SKM-1 (cell line): ENCODE data around the gene ZNF20.
"Not testable (repeated sequence)": the region's sequence is repeated elsewhere in the genome, so short reads cannot be mapped to it uniquely, and the experiment has no call there.

Experiments
- DNase-seq: peaks from one replicate; lab custom pipeline; 2025; ENCODE audit not compliant: unreplicated experiment; lab: John Stamatoyannopoulos, UW

ZNF20 gene

DNA sequence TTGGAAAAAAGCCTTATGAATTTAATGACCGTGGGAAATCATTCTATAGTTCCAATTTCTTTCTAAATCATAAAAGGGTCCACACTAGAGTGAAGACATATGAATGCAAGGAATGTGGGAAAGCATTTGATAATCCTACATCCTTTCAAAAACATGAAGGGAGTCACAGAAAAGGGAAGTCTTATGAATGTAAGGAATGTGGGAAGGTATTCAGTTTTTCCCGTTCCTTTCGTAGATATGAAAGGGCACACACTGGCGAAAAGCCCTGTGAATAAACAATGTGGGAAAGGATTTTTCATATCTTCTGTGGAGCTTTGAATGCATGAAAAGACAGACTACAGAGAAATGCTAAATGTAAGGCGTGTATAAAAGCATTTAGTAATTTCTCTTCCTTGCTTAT lies 27.0 kb downstream of the ZNF20 start:
- no peak for DNase-seq

DNA sequence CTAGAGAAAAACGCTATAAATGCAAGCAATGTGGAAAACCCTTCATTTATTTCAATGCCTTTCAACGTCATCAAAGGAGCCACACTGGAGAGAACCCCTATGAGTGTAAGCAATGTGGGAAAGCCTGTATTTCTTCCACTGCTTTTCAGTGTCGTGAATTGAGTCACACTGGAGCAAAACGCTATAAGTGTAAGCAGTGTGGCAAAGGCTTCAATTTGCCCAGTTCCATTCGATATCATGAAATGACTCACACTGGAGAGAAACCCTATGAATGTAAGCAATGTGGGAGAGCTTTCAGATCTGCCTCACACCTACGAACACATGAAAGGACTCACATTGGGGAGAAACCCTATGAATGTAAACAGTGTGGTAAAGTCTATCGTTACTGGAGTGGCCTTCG lies 27.4 kb downstream of the ZNF20 start:
- no peak for DNase-seq

DNA sequence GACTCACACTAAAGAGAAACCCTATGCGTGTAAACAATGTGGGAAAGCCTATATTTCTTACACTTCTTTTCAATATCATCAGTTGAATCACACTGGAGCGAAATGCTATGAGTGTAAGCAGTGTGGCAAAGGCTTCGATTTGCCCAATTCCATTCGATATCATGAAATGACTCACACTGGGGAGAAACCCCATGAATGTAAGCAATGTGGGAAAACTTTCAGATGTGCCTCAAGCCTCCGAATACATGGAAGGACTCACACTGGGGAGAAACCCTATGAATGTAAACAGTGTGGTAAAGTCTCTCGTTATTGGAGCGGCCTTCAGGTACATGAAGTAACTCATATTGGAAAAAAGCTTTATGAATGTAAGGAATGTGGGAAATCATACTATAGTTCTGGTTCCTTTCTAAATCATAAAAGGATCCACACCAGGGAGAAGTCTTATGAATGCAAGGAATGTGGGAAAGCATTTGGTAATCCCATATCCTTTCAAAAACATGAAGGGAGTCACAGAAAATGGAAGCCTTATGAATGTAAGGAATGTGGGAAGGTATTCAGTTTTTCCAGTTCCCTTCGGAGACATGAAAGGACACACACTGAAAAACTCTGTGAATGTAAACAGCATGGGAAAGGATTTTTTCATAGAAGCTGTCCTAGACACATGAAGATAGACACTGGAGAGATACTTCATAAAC lies 28.1 kb downstream of the ZNF20 start:
- DNase-seq, result no peak

DNA sequence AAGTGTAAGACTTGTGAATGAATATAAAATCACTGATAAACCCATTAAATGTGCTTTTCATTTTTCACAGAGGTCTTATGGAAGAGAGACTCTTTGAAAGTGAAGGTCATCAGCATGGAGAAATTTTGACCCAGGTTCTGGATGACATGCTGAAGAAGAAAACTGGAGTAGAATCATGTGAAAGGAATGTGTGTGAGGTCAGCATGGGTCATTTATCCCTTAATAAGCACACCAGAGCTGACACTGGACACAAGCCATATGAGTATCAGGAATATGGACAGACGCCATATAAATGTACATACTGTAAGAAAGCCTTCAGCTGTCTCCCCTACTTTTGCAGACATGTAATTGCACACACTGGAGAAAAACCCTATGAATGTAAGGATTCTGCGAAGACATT lies 29.0 kb downstream of the ZNF20 start:
- no peak for DNase-seq

DNA sequence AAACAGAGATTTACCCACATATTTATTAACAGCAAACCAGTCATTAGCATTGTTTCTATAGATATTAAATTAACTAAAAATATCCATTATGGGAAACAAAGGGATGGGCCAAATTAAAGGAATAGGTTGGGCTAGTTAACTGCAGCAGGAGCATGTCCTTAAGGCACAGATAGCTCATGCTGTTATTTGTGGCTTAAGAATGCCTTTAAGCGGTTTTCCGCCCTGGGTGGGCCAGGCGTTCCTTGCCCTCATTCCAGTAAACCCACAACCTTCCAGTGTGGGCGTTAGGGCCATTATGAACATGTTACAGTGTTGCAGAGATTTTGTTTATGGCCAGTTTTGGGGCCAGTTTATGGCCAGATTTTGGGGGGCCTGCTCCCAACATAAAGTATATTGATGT lies 36.2 kb downstream of the ZNF20 start:
- DNase-seq, result not testable (repeated sequence)

DNA sequence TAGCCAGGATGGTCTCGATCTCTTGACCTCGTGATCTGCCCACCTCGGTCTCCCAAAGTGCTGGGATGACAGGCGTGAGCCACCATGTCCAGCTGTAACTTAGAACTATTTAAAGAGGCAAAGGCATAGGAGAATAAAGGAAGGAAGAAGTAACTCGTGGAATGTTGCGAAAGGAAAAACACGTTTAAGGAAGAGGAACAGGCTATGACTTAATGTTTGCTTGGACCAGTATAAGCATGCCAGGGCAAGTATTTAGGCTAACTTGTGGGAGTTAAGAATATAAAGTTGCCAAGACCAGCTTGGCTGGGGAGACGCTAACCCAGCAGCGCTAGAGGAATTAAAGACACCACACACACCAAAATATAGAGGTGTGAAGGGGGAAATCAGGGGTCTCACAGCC lies 42.1 kb downstream of the ZNF20 start:
- peak; percentile 46 for DNase-seq

DNA sequence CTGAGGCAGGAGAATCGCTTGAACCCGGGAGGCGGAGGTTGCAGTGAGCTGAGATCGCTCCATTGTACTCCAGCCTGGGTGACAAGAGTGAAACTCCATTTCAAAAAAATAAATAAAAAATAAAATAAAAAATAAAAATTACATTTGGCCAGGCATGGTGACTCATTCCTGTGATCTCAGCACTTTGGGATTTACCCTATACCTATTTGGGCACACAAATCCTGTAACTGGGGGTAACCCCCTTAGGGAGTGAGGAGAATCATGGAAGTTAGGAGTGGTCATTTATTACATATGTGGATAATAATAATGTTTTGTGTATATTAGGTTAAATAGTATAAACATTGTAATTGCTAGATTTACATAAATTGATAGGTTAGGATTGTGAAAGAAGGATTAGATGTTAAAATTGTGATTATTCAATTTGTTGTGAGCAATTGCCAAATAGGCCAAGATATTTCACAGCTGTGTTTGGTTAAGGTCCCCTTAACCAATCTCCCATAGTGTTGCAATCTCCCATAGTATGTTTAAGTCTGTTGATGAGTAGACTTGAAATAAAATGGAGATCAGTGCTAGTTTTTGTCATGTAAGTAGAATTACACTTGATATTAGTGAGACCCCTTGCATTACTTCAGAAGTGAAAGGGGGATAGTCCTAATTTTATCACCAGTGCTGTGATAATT lies 44.9 kb downstream of the ZNF20 start:
- no peak for DNase-seq

DNA sequence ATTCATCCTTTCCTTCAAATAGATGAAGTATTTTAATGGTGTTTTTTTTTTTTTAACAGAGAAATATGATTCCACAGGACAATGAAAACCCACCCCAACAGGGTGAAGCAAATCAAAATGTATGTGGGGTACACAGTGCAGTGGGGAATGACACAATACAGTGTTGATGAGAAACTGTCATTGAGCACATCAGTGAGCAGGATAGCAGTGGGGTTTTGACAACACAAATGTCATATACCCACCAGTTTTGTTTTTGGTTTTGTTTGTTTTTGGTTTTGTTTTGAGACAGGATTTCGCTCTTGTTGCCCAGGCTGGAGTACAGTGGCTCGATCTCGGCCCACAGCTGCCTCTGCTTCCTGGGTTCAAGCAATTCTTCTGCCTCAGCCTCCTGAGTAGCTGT lies 46.4 kb downstream of the ZNF20 start:
- no peak for DNase-seq

DNA sequence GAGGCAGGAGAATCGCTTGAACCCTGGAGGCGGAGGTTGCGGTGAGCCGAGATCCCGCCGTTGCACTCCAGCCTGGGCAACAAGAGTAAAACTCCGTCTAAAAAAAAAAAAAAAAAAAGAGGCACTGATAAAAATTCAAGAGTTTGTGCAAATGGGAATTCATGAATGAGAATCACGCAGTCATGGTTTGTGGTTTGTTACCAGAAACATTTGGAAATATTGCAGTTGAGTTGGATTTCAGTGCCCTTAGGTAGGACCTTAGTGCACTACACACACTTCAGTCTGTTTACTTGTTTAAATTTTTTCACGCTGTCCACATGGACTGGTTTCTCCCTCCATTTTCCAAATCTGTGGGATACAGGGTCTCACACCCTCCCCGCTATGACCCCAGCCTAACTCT lies 47.2 kb downstream of the ZNF20 start:
- no peak for DNase-seq

DNA sequence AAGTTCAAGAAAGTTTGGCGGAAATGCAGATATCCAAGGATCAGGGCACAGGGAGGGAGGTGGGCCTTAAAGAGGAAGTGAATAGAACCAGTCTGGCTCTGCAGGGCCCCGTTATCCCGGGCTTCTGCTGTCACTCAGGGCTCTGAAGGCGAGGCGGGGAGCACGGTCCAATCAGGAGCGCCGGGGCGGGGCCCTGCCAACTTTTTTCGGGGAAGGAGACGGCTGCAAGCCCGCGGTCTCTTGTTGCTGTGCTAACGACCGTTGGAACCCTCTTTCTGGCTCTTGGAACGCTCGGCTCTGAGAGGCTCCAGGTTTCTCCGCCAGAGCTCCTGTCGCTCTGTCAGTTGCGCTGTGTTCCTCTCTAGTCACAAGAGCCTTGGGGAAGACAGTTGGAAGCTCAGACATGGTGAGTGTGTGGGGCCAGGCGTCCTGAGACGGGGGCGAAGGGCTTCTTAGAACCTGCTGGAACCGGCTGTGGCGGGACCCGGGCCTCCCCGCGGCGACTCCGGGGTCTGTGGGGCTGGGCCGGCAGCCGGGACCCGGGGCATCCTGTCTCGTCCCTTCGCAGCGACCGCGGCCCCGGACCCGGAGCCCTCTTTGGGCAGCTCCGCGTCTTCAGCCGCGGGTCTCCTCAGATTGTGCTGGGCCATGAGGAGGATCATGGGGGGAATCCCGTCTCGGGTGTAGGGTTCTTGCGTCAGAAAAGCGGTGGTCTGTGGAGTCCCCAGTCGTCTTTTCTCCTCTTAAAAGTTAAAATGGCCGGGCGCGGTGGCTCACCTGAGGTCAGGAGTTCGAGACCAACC lies 47.9 kb downstream of the ZNF20 start:
- peak; percentile 94 for DNase-seq

DNA sequence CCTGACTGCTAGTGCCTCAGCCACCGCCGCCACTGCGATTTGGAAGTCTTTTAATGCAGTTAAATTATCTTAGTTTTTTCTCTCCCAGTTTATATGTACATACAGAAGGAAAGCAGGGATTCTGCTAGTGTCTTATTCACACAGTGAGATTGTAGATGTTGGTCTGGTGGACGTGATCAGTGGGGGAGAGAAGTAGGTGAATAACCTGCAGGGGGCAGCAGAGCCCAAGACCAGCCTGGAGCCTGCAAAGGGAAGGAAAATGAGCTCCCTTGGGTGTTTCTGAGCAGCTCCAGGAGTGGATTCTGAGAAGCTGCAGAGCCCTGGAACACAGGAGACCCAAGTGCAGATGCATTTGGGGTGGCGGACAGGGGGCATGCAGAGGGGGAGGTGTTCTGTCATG lies 49.3 kb downstream of the ZNF20 start:
- DNase-seq, result peak; percentile 53

DNA sequence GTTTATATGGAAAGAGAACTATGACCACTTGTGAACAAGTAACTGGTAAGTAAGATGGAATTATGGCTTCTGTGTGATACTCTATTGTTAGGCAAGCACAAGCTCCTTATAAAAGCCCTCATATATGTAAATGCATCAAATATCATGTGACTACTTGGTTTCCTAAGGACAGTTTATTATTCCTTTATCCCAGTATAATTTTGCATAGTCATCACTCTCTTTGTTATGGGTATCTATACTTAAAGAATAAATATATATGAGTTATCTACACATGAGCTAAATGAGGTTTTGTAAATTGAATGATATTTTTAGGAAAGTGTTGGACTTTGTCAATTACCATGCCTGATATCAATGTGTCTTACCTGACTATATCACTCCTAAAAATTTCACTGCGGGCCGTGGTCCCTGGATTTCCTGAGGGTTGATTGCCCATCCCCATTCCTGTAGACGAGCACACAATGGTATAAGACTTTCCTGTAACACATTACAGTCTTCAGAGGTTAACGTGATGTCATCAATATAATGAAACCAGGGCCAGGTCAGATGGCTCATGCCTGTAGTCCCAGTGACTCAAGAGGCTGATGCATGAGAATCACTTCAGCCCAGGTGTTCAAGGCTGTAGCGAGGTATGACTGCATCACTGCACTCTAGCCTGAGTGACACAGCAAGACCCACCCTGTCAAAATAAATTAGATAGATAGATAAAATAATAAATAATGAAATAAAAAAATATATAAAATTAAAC lies 54.9 kb downstream of the ZNF20 start:
- no peak for DNase-seq

DNA sequence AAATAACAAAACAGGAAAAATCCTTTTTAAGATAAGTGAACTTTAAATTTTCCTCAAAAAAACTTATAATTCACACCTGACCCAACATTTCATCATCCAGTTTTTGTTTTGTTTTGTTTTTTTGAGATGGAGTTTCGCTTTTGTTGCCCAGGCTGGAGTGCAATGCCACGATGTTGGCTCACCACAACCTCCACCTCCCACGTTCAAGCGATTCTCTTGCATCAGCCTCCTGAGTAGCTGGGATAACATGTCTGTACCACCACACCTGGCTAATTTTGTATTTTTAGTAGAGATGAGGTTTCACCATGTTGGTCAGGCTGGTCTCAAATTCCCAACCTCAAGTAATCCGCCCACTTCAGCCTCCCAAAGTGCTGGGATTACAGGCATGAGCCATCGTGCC lies 56.8 kb downstream of the ZNF20 start:
- DNase-seq, result not testable (repeated sequence)
